ENCODE measurements around the gene TBL1X.

TBL1X gene

DNA sequence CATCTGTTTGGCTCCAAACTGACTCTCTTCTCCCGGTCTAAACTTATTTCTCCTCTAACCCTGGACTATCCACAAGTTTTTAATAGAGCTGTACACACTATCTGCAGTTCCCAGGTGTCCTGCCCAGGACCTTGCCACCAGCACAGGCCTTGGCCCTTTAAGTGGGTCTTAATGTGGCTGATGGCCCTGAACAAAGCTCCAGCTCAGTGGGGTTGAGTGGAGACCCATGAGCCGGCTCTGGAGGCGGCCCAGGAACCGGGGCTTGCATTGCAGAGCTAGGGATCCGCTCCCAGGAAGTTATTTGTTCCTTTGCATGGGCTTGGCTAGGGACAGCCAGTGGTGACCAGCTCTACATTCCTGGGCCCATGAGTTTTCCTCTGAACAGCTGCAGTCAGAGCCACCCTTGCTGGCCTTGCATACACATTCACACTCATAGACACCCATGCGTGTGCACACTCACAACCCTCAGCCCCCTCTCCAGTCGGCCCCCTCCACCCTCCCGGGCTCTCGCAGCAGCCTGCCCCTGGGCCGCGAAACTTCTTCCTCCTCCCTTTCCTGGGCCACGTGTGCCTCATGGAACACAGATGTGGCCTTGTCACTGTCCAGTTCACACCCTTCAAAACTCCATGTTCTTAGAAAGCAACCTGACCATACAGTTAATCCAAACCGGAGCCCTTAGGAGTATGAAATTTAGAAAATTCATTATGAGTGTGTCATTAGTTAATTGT is 242.6 kb downstream of the TBL1X start:
- no peak for DNase-seq (ENCODE audit: low spot score)

- DNase-seq (ENCODE audit: low spot score) = no peak
Measured at GRCh38 chrX:9708086-9708485, 243.2 kb downstream of the TBL1X start.

- peak; percentile 71 for DNase-seq (ENCODE audit: low spot score)
Measured at GRCh38 chrX:9708923-9709553, 244.2 kb downstream of the TBL1X start.

DNA sequence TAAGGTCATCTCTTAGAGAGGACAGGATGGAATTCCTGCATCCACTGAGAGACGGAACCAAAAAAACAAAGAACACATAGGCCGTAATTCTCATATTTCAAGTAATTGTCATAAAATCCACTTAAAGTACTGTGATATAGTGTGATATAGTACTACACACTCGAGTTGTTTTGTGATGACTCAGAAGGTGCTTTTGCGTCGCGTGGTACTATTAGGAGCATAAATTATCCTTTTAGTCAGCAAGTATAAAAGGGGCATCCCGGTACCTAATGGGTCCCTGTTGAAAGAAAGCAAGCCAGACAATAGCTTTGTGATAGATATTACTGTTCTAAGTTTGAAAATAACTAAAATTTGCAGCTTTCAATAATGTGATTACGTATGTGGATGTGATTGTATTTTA is 245.5 kb downstream of the TBL1X start:
- no peak for DNase-seq (ENCODE audit: low spot score)

GRCh38 chrX:9717376-9717775 is 252.5 kb downstream of the TBL1X start:
- no peak for DNase-seq (ENCODE audit: low spot score)

GRCh38 chrX:9724711-9725110 is 259.9 kb downstream of the TBL1X start:
- no peak for DNase-seq (ENCODE audit: low spot score)

- no peak for DNase-seq (ENCODE audit: low spot score)
Measured at GRCh38 chrX:9728261-9728660, 263.4 kb downstream of the TBL1X start.

GRCh38 chrX:9729171-9729885 is 264.5 kb downstream of the TBL1X start:
- DNase-seq (ENCODE audit: low spot score) = no peak

DNA sequence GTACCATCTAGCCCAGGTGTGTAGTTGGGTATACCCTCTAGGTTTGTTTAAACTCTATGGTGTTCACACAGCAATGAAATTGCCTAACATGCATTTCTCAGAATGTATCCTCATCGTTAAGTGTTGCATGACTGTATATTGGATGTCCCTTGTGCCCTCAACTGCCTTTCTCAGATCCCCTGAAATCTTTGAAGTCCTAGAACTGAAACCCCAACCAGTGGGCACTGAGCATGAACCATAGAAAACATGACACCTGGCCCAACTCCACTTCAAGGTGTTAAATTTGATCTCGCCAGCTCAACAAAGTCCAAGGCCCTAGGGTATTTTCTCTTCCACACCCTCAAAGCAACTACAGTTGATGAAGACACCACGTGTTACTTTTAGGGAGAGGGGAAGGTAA is 265.2 kb downstream of the TBL1X start:
- no peak for DNase-seq (ENCODE audit: low spot score)

- no peak for DNase-seq (ENCODE audit: low spot score)
Measured at GRCh38 chrX:9730752-9731151, 265.9 kb downstream of the TBL1X start.

DNA sequence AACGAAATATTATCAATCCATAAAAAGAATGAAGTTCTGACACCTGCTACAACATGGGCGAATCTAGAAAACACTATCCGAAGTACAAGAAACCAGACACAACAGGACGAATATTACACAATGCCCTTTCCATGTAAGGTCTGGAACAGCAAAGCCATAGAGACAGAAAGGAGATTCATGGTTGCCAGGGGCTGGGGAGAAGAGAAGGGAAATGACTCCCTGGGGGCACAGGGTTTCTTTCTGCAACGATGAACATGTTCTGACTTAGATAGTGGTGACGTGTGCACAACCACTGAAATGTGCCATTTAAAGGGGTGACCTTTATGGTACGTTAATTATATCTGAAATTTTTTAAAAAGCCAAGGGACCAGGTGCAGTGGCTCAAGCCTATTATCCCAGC is 272.5 kb downstream of the TBL1X start:
- no peak for DNase-seq (ENCODE audit: low spot score)

DNA sequence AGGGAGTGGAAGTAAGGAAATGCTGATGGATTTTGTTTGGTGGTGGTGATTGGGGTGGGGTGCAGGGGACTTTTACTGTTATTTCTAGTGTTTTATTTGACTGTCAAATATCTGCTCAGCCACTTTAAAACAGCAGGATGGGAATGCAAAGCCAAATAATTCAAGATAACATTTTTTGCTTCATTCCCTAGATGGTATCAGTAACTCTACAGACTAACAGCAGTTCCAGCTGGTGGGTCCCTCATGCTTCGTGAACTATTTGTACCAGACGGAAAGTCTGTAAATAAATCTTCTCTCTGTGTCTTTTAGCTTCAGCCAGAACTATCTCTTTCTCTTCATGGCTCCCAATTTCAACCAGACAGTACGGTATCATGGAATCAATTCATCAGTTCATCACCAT is 273.3 kb downstream of the TBL1X start:
- no peak for DNase-seq (ENCODE audit: low spot score)

- no peak for DNase-seq (ENCODE audit: low spot score)
Measured at GRCh38 chrX:9739130-9739529, 274.3 kb downstream of the TBL1X start.

- DNase-seq (ENCODE audit: low spot score) = no peak
Measured at GRCh38 chrX:9745417-9746115, 280.7 kb downstream of the TBL1X start.

GRCh38 chrX:9746148-9746888 is 281.5 kb downstream of the TBL1X start:
- DNase-seq (ENCODE audit: low spot score) = no peak

DNA sequence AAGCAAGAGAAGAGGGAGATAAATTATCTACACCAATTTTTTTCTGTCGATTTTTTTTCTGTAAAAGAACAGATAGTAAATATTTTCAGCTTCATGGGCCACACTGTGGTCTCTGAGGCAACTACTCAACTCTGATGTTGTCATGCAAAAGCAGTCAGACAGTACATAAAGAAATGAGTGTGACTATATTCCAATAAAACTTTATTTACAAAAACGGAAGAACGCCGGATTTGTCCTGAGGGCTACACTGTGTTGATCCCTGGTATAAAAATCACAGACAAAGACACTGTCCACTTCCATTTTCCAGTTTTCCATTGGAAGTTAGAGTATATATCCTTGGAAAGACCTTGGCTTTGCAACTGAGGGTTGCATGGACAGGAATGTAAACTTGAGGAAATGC is 282.8 kb downstream of the TBL1X start:
- no peak for DNase-seq (ENCODE audit: low spot score)

- DNase-seq (ENCODE audit: low spot score) = no peak
Measured at GRCh38 chrX:9749146-9749692, 284.4 kb downstream of the TBL1X start.

DNA sequence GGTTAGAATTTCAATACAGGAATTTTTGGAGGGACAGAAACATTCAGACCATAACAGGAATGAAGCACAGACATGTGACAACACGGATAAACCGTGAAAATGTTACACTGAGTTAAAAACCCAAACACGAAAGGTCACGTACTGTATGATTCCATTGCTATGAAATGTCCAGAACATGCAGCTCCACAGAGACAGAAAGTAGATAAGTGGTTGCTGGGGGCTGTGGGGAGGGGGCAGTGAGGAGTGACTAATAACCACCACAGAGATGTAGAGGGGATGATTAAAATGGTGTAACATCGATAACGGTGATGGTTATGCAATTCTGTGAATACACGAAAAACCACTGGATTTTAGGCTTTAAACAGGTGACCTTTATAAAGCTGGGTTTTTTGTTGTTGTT is 292.5 kb downstream of the TBL1X start:
- no peak for DNase-seq (ENCODE audit: low spot score)

GRCh38 chrX:9758021-9758638 is 293.3 kb downstream of the TBL1X start:
- no peak for DNase-seq (ENCODE audit: low spot score)

DNA sequence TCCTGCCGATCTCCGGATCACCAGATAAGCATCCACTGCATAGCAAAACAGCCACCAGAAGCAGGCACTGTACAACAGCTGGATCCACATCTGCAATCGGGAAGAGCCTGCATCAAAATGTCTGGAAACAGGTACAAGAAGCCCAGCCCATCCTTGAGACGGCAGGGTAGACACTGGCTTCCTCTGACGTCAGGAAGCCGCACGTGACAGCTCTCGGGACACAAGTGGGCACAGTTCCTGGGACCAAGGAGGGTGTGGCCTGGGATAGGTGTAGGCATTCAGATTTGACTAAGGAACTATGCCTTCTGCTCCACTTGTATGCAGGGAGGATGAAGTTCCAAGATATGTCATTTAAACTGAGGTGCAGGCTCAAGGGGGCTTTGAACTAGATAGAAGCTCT is 294.5 kb downstream of the TBL1X start:
- no peak for DNase-seq (ENCODE audit: low spot score)

DNA sequence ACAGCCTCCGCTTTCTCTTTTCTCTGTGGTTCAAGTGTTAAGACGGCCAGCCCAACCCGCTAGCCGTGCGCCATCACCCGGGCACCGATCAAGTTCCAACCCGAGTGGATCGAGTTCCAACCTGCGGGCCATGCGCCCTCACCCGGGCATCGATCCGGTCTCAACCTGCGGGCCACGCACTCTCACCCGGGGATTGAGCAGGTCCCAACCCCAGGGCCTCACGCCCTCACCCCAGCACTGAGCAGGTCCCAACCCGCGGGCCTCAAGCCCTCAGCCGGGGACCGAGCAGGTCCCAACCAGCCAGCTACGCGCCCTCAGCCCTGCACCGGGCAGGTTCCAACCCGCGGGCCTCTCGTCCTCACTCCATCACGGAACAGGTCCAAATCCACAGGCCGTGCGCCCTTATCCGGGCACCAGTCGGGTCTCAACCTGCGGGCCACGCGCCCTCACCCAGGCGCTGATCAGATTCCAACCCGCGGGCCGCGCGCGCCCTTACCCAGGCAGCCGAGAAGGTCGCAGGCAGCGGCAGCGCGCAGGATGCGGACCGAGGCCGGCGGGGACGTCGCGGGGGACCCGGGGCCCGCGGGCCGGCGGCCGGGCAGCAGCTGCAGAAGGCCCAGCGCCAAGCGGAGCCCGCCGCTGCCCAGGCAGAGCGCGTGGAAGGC is 300.3 kb downstream of the TBL1X start:
- DNase-seq (ENCODE audit: low spot score) = peak; percentile 60
